NCI-H510A treated with DMSO at 0.1 percent for 48 hours (cell line): ENCODE measurements around the gene PKN2.
"Not testable (repeated sequence)": the region's sequence is repeated elsewhere in the genome, so short reads cannot be mapped to it uniquely, and the experiment has no call there.

ENCODE experiments used
- DNase-seq: peaks from one replicate; lab custom pipeline; 2025; lab: John Stamatoyannopoulos, UW

The PKN2 gene

DNA sequence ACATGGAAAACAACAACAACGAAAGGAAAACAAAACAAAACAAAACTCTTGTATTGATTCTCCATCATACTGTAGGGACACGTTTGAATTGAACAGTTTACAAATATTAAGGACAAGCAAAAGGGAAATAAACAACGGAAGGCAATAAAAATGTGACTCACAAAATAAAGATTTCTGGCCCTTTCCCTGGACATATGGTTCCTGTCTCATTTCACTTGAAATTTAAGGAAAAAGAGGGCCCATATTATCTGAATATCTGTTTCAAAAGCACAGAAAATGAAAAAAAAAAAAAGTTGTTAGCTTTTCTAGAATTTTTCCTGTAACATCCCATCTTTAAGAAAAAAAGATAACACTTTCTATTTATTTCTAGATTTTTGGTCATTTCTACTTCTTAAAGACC lies 3.6 kb upstream of the PKN2 start:
- DNase-seq, result no peak

DNA sequence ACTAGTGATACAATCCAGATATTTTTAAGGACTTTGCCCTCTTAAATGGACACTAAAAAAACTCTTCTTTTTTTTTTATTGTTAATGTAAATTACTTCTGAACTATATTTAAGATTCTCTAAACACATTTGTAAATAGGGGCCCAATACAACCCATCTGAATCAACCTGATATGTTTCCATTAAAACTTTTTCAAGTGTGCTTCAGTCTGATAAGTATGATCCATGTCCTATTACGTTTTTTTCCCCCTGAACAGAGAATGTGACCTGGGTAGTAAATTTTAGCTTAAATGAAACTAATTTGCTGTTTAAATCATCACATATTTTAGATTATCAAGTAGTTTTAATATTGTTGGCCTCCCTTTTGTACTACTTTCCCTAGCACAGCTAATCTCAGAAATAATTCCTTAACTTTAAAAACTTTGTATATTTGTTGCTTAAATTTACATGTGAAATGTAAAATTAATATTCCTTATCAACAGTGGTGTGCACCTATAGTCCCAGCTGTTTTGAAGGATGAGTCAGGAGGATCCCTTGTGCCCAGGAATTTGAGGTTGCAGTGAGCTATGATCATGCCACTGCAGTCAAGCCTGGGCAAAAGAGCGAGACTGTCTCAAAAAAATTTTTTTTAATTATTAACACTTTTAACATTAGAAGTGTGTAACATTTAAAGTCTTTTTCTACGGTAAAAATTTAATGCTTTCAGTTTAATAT lies 3.0 kb upstream of the PKN2 start:
- no peak for DNase-seq

DNA sequence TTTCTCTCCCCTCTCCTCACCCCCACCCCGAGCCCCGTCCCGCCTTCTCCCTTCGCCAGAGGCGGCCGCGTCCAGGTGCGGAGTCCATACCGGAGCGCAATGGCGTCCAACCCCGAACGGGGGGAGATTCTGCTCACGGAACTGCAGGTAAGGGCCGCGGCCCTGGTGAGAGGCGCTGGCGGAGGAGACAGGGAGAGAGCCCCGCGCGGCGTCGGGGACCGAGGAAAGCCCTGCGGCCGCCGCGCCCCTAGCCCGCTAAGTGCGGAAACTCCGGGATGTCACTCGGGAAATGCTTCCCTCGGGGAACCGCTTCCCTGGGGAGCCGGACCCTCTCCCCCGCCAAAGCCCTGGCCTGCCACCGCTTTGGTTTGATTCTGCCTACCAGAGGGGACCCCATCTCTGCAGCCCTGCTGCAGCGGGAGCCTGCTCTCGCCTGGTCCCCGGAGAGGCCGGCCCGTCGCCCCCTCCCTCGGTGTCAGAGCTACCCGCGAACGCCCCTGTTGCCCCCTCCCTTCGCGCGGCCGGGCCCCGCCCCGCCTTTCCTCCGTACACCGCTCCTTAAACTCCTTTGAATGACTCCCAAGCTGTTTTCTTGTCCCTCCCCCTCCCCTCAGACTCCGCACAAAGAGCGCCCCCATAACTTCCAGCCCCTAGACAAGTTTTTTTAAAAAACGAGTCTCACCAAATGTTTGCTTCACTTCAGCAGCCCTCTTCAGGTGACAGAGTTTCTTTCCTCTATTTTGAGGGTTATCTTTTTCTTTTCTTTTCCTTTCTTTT lies 597 bp downstream of the PKN2 start:
- DNase-seq, result peak; percentile 76

DNA sequence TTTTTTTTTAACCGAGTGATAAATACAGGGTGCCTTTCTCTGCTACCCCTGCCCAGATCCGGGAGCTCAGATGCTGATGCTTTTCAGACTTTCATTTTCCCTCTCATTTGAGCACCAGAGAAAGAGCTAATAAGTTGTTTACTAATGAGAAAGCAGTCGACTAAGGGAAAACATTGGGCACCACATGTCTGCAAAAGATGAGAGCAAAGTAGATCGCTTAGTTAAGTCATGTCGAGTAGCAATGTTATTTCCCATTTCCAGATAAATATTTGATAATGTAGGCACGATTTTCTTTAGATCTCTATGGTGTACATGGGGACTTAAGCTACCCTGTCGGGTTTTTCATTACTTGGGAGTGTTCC lies 1.2 kb downstream of the PKN2 start:
- peak; percentile 65 for DNase-seq

DNA sequence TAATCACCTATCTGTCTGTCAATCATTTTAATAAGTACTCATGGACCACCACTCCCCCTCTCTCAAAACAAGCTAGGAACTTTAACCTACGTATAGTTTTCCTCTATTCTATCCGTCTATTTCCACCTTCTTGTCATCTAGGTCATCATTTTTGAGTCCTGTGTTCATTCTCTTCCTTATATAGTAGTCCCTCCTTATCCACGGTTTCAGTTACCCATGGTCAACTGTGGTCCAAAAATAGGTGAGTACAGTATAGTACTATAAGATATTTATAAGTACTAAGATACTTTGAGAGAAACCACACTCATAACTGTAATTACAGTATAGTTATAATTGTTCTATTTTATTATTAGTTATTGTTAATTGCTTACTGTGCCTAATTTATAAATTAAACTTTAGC lies 7.5 kb downstream of the PKN2 start:
- no peak for DNase-seq

DNA sequence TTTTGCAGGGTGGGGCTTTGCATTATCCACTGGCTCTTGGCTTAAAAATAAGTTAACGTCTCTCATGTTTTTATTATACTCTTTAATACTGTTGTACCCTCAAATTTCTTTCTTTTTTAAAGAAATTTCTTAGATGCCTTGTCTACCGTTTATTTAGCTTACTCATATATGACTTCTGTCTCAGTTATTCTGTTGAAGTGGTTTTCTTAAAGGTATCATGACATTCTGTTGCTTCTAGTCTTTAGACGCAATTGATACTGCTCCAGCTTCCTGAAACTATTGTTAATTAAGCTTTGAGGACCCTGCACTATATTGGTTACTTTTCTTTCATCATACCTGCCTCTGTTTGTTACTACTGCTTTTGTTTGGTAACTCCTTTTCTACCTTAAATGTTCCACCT lies 11.7 kb downstream of the PKN2 start:
- DNase-seq, result no peak

DNA sequence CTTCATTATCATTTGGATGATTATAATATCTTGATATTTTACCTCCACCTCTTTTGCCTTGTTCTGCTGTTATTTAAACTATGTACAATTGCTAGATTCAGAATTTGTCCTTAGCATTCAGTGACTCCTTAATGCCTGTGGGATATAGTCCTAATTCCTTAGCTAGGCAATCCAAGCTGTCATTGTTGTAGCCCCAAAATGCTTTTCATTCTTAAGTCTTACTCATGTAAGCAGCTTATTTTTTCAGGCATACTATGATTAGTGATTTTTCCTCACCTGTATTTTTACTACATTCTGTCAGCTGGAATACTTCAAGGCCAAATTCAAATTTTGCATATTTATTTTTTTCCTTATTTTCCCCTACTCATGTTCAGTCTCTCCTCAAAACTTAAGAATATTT lies 13.4 kb downstream of the PKN2 start:
- no peak for DNase-seq

DNA sequence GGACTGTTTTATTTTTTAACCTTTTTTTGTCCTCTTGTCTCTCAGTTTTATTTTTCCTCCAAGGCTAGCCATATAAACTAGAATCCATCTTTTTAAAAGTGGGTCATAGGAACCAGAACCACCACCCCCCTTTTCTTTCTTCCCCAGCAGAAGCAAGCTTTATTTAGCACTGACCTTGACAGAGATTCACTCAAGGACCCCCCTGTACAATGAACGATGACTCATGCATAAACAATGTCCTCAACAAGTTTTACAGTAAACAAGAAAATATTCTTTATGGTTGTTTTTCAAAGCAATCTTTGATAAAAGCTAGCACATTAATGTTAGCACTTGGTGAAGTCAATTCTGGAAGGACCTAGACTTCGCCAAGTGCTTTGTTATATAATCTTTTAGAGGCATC lies 14.1 kb downstream of the PKN2 start:
- no peak for DNase-seq

DNA sequence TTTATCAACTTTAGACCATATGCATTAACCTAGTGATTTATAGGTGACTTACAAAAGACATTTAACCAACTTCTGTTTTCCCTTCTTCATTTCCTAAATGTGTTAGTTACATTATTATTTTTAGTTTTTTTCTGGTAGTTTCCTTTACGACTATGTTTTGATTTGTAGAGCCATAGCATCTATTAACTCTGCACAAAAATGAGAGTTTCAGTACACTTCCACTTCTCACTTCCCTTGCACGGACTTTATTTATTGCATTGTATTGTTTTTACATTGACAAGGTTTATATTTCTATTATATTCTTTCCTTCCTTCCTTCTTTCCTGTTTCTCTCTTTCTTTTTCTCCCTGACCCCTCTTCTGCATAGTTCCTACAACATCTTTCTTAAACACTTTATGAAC lies 14.7 kb downstream of the PKN2 start:
- no peak for DNase-seq

DNA sequence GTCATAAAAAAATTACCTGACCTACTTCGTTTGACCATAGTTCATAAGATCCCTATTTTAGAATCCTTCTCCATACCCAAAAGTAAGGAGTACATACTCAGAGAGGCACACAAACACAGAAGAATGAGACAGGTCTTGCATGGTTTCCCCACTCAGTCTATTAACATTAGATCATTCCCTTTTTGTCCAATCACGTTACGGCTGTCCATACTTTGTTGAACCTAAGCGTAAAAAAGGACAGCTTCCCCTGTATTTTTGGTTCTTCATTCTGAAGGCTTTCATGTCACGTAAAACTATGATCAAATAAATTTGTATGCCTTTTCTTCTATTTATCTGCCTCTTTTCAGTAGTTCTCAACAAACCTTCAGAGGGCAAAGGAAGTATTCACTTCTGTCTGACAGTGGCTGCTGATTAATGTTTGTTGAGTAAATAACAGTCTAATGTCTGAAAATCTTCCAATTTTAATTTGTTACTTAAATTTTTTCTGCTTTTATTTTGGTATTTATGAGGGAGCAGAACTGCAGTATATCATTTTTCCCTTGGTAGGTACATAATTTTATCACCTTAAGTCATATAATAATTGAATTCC lies 16.4 kb downstream of the PKN2 start:
- no peak for DNase-seq

DNA sequence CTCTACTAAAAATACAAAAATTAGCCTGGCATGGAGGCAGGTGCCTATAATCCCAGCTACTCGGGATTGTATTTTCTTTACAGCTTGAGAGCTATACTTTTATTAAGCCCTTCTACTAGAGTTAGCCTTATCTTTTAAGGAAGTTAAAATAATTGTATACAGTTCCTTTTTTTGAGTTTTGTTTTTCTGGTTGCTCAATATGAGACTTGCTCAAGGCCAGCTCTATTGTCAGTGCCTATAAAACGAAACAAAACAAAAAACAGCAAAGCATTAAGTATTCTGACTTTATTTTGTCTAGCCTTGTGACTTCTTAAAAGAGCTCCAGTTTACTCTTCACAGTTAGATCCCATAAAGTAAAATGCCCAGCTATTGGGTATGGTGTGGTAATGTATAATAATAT lies 17.2 kb downstream of the PKN2 start:
- DNase-seq, result no peak

DNA sequence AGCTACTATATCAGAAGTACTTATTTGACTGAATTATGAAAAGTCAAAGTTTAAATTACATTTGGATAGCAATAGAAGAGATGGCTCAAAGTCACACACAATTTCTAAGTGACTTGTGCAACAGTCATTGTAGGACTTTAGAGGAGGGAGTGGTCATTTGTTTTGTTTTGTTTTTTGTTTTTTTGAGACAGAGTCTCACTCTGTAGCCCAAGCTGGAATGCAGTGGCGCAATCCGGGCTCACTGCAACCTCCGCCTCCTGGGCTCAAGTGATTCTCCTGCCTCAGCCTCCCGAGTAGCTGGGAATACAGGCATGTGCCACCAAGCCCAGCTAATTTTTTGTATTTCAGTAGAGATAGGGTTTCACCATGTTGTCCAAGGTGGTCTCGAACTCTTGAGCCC lies 17.7 kb downstream of the PKN2 start:
- not testable (repeated sequence) for DNase-seq

DNA sequence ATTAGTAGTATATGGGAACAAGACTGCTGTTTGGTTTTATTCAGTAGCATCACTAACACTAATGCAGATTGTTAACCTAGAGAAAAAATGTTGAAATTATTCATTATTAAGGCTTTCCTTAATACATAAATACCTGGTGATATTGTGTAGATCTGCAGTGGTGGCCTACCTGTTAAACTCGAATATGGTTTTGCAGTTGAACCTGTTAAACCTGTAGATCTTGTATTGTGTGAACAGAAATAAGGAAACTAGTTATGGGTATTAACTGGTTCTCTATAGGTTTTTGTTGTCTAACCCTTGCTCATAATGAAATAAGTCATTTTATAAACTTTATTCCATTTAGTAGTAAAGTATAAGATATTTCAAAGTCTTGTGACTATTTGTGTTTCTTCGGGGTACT lies 23.9 kb downstream of the PKN2 start:
- peak; percentile 62 for DNase-seq

DNA sequence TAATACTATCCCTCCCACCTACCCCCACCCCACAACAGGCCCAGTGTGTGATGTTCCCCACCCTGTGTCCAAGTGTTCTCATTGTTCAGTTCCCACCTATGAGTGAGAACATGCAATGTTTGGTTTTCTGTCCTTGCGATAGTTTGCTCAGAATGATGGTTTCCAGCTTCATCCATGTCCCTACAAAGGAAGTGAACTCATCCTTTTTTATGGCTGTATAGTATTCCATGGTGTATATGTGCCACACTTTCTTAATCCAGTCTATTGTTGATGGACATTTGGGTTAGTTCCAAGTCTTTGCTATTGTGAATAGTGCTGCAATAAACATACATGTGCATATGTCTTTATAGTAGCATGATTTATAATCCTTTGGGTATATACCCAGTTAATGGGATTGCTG lies 28.8 kb downstream of the PKN2 start:
- DNase-seq, result not testable (repeated sequence)

DNA sequence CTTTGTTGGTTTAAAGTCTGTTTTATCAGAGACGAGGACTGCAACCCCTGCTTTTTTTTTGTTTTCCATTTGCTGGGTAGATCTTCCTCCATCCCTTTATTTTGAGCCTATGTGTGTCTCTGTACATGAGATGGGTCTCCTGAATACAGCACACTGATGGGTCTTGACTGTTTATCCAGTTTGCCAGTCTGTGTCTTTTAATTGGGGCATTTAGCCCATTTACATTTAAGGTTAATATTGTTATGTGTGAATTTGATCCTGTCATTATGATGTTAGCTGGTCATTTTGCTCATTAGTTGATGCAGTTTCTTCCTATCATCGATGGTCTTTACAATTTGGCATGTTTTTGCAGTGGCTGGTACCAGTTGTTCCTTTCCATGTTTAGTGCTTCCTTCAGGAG lies 32.5 kb downstream of the PKN2 start:
- DNase-seq, result not testable (repeated sequence)

DNA sequence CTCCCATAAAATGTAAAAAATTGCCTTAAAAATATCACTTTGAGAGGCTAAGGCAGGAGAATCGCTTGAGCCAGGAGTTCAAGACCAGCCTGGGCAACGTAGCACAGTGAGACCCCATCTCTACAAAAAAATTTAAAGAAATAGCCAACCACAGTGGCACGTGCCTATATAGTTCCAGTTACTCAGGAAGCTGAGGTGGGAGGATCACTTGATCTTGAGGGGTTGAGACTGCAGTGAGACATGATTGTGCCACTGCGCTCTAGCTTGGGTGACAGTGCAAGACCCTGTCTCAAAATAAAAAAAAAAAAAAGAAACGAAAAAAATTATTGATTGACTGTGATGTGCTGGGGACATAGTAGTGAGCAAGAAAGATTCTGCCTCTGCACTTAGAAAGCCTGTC lies 38.4 kb downstream of the PKN2 start:
- no peak for DNase-seq

DNA sequence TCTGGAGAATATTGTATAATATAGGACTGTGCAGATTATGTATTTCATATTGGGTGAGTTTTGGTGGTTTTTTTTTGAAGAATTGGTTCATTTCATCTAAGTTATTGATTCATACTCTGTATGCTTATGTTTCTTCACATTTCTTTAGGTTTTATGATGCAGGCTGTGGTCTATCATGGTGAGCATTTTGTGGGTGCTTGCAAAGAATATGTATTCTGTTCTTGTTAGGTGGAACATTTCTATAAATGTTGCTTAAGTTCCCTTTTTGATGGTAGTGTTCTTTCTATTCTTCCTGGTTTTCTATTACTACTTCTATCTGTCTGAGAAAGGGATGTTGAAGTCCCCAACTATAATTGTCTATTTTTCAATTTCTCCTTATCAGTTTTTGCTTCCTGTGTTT lies 42.6 kb downstream of the PKN2 start:
- DNase-seq, result no peak

DNA sequence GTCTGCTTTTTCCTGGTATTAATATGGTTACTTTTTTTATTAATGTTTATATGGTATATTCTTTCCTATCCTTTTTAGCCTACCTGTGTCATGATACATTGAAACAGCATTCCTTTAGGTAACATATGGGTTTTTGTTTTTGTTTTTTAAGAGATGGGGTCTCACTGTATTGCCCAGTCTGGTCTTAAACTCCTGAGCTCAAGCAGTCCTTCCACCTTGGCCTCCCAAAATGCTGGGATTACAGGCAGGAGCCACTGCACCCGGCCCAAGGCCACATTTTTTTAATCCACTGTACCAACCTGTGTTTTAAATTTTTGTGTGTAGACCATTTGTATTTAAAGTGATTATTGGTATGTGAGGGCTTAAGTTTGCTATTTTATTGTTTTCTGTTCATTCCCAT lies 43.1 kb downstream of the PKN2 start:
- no peak for DNase-seq

DNA sequence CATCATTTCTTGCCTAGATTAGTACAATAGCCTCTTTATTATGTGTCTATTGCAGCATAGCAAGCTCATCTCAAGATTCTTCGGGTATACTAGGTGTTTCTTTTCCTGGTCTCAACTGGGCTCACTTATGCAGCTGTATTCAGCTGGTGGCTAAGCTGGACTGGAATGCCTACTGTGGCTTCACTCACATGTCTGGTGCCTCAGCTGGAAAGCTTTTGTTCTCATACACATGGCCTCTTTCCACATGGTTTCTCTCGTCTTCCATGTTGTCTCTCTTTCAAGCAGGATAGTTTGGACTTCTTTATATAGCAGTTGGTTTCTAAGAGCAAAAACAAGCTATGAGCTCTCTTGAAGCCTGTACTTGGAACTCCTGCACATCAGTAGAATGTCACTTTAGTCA lies 45.2 kb downstream of the PKN2 start:
- DNase-seq, result no peak

DNA sequence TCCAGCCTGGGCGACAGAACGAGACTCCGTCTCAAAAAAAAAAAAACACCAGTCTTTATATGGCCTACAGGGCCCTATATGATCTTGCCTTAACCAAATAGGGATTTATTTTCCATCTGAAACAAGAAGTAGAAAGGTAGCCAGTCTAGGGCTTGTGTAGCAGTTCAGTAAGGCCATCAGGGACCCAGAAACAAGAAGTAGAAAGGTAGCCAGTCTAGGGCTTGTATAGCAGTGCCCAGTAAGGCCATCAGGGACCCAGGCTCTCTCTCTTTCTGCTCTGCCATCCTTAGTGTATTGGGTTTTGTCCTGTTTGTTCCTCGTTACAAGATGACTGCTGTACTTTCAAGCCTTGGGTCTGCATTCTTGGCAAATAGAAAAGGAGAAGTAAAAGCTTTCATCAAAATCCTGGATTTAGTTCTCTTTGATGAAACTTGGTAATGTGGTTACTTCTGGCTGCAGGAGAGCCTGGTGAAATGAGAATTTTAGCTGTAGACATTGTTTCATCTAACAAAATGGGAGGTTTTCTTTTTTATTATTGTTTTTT lies 46.1 kb downstream of the PKN2 start:
- no peak for DNase-seq

DNA sequence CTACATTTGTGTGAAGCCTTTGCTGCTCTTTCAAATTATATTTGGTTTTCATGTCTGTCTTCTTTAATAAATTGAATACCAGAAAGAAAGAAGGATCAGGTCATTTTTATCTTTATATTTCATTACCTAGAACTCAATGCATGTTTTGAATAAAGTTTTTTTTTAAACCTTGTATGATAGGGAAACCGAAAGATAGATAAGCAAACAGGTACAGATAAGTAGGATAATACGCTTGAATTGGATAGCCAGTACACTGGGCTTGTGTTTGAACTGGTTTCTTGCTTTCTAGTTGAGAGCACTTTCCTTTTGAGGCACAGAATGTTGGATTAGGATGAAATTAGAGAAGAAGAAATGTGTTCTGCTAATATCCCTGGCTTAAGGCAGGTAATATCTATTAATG lies 46.9 kb downstream of the PKN2 start:
- DNase-seq, result no peak

DNA sequence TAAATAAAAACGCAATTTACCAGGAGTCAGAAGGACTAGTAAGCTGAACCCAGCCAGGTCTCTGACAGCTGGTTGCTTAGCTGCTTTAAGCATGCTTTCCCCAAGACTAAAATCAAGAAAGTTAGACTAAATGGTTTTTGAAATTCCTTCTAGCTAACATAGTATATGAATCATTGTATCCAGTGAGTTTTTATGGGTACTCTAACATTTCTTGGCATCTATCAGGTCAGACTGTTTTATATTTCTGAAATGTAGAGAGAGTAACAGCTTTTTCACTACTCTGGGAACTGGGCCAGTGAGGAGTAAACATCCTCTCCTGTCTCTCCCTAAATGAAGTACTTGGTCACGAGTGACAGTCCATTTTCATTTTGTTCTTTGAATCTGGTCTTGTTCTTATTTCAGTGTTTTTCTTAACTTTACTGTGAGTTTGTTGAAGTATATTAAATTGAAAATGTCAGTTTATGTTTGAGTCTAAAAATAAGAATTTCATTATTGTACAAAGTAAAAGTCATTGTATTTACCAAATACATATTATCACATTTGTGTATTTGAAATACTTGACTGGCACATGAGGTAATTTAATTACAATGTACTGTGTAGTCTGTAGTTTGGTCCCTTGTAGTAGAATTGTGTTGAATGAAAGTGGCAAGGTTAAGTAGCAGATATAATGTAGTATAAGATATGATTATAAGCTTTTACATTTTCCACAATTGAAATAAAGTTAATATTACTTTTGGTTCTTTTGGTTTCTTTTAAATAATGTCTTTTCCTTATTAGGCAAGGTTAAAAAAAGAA lies 47.6 kb downstream of the PKN2 start:
- peak; percentile 58 for DNase-seq
